GM23338 (cell line): ENCODE data around the gene FGD4. TPM values are rescaled to one million over a fixed set of nuclear protein-coding genes. Genes with fewer than 3 reads are reported as not detected.

Experiments used
- ATAC-seq: fragments of 200-7000 bp; cut with Tn5 transposase; 3 replicates; pipeline ENCODE4 v1.9.1; 2020
- DNase-seq: peaks from one replicate; pipeline ENCODE4 v3.0.0-alpha.2; 2015; ENCODE audit warnings: low spot score
- H2AFZ ChIP-seq: fragments of 200-600 bp; sonication (generic); 2 replicates; pipeline ENCODE4 v1.8.0; 2016; ENCODE audit warnings: antibody characterized with exemption, mild to moderate bottlenecking, moderate library complexity
- H3F3A ChIP-seq: fragments of 200-600 bp; sonication (generic); replicated peaks from 2 replicates; pipeline ENCODE4 v1.8.0; 2017; ENCODE audit warnings: antibody characterized with exemption, mixed run types, low read depth
- H3K27ac ChIP-seq: fragments of 200-600 bp; sonication (generic); 2 replicates; pipeline ENCODE4 v1.6.1; 2016; ENCODE audit warnings: low read depth
- H3K27me3 ChIP-seq: fragments of 200-600 bp; sonication (generic); 2 replicates; pipeline ENCODE4 v1.8.0; 2016; ENCODE audit warnings: mild to moderate bottlenecking, mixed run types, moderate library complexity; ENCODE audit not compliant: insufficient read depth
- H3K36me3 ChIP-seq: fragments of 200-600 bp; sonication (generic); 2 replicates; pipeline ENCODE4 v1.8.0; 2016; ENCODE audit warnings: mild to moderate bottlenecking; ENCODE audit not compliant: insufficient read depth
- H3K4me1 ChIP-seq: fragments of 200-600 bp; sonication (generic); 2 replicates; pipeline ENCODE4 v1.8.0; 2016; ENCODE audit warnings: mild to moderate bottlenecking, moderate library complexity; ENCODE audit not compliant: insufficient read depth
- H3K4me2 ChIP-seq: fragments of 200-600 bp; sonication (generic); 2 replicates; pipeline ENCODE4 v1.7.1; 2017; ENCODE audit warnings: mixed run types
- H3K4me3 ChIP-seq: fragments of 200-600 bp; sonication (generic); 2 replicates; pipeline ENCODE4 v1.6.1; 2016; ENCODE audit warnings: mixed run types
- H3K79me2 ChIP-seq: fragments of 200-600 bp; sonication (generic); replicated peaks from 2 replicates; pipeline ENCODE4 v1.8.0; 2017; ENCODE audit warnings: mild to moderate bottlenecking; ENCODE audit not compliant: insufficient read depth
- H3K9me2 ChIP-seq: fragments of 200-600 bp; sonication (generic); 2 replicates; pipeline ENCODE4 v1.8.0; 2017; ENCODE audit not compliant: insufficient read depth
- H4K20me1 ChIP-seq: fragments of 200-600 bp; sonication (generic); replicated peaks from 2 replicates; pipeline ENCODE4 v1.8.0; 2017; ENCODE audit warnings: mild to moderate bottlenecking; ENCODE audit not compliant: insufficient read depth
- H3K27ac Mint-ChIP-seq: 2 replicates; pipeline ENCODE4 v1.8.0; 2020; ENCODE audit warnings: inconsistent platforms, mild to moderate bottlenecking, moderate library complexity, mixed read lengths
- H3K27me3 Mint-ChIP-seq: 3 replicates; pipeline ENCODE4 v1.8.0; 2022; ENCODE audit warnings: low read depth, mild to moderate bottlenecking, moderate library complexity, mixed read lengths, inconsistent platforms; ENCODE audit not compliant: insufficient read depth, poor library complexity
- H3K36me3 Mint-ChIP-seq: 3 replicates; pipeline ENCODE4 v1.8.0; 2021; ENCODE audit warnings: low read depth, mild to moderate bottlenecking, inconsistent platforms, moderate library complexity, mixed read lengths
- H3K4me1 Mint-ChIP-seq: 3 replicates; pipeline ENCODE4 v1.8.0; 2020; ENCODE audit warnings: mild to moderate bottlenecking, inconsistent platforms, mixed read lengths
- H3K4me3 Mint-ChIP-seq: 3 replicates; pipeline ENCODE4 v1.8.0; 2021; ENCODE audit warnings: moderate library complexity, mild to moderate bottlenecking, inconsistent platforms, mixed read lengths
- H3K9me3 Mint-ChIP-seq: 3 replicates; pipeline ENCODE4 v1.8.0; 2020; ENCODE audit warnings: moderate library complexity, mild to moderate bottlenecking, inconsistent platforms, mixed read lengths
- CREB1 ChIP-seq: fragments of 250-450 bp; sonication (Bioruptor Pico); IDR thresholded peaks from 2 replicates; pipeline ENCODE4 v1.5.0; 2020; ENCODE audit warnings: low read depth, mild to moderate bottlenecking, moderate library complexity
- CTCF ChIP-seq, 2 experiments: fragments of 200-600 bp in 1 of 2; sonication (generic) in 1 of 2; conservative IDR thresholded peaks; 2 replicates each; pipeline versions ENCODE4 v1.5.1 to v1.6.1; 2016 to 2017; ENCODE audit warnings: antibody characterized with exemption in 2 of 2, low read depth in 2 of 2, mild to moderate bottlenecking in 2 of 2, moderate library complexity in 1 of 2
- ETS1 ChIP-seq: IDR thresholded peaks from 2 replicates; pipeline ENCODE4 v1.6.1; 2016; ENCODE audit warnings: antibody characterized with exemption
- EZH2 ChIP-seq: fragments of 200-600 bp; sonication (generic); IDR thresholded peaks from one replicate; pipeline ENCODE4 v1.8.0; 2017; ENCODE audit warnings: antibody characterized with exemption, mild to moderate bottlenecking, low read depth; ENCODE audit not compliant: unreplicated experiment
- EZH2phosphoT487 ChIP-seq: fragments of 200-600 bp; sonication (generic); IDR thresholded peaks from one replicate; pipeline ENCODE4 v1.8.1; 2018; ENCODE audit warnings: antibody characterized with exemption; ENCODE audit not compliant: unreplicated experiment
- JUNB ChIP-seq: IDR thresholded peaks from one replicate; pipeline ENCODE4 v1.6.1; 2016; ENCODE audit warnings: antibody characterized with exemption; ENCODE audit not compliant: unreplicated experiment
- POLR2AphosphoS5 ChIP-seq: IDR thresholded peaks from 2 replicates; pipeline ENCODE4 v1.6.1; 2016; ENCODE audit warnings: antibody characterized with exemption, low read depth
- REST ChIP-seq: IDR thresholded peaks from one replicate; pipeline ENCODE4 v1.6.1; 2018; ENCODE audit warnings: antibody characterized with exemption; ENCODE audit not compliant: unreplicated experiment
- STAT1 ChIP-seq: IDR thresholded peaks from one replicate; pipeline ENCODE4 v1.6.1; 2016; ENCODE audit warnings: antibody characterized with exemption; ENCODE audit not compliant: unreplicated experiment
- ZNF114 ChIP-seq: fragments of 250-450 bp; sonication (Bioruptor Pico); IDR thresholded peaks from 2 replicates; pipeline ENCODE4 v1.5.0; 2020; ENCODE audit warnings: mild to moderate bottlenecking, moderate library complexity
- ZNF331 ChIP-seq: fragments of 250-450 bp; sonication (Bioruptor Pico); IDR thresholded peaks from 2 replicates; pipeline ENCODE4 v1.5.0; 2020; ENCODE audit warnings: low read depth, mild to moderate bottlenecking, moderate library complexity
- ZNF462 ChIP-seq: fragments of 250-450 bp; sonication (Bioruptor Pico); IDR thresholded peaks from 2 replicates; pipeline ENCODE4 v1.5.0; 2020; ENCODE audit warnings: mild to moderate bottlenecking, moderate library complexity
- polyA plus RNA-seq: library from polyadenylated mRNA; unstranded; fragments of >200 nt; fragmentation: Nextera tagmentation; extraction: Ambion mirVana; gene quantifications from 2 replicates; pipeline ENCODE4 v1.2.1, GENCODE V29; 2016
- total RNA-seq: library from RNA; depleted of rRNA; stranded (reverse); fragments of >200 nt; shearing (Covaris generic); gene quantifications from 2 replicates; pipeline ENCODE4 v1.2.3, GENCODE V29; 2014

Gene FGD4
- total and polyA plus RNA-seq, 2 experiments from 2014 or later: 24.3 to 54.3 TPM

- Mint-ChIP-seq H3K27me3 (peaks cover 4% of the 10 kb centered on the region), H3K36me3 (peaks cover 77% of the 10 kb centered on the region), H3K4me3 (no peak overlapping the region), H3K27ac (no peak overlapping the region), H3K4me1 (peaks cover 27% of the 10 kb centered on the region), H3K9me3 (peaks cover 53% of the 10 kb centered on the region)
- Histone ChIP-seq H3K79me2 (peaks cover 100% of the 10 kb centered on the region), H3K4me2 (no peak overlapping the region), H3F3A (no peaks in the 10 kb centered on the region), H3K4me3 (no peak overlapping the region), H4K20me1 (peaks cover 67% of the 10 kb centered on the region), H3K27ac (no peak overlapping the region), H3K4me1 (peaks cover 48% of the 10 kb centered on the region), H3K27me3 (no peaks in the 10 kb centered on the region), H3K9me2 (no peaks in the 10 kb centered on the region; the same call in 1 of the 2 replicates), H3K36me3 (peaks cover 9% of the 10 kb centered on the region; the same call in 1 of the 2 replicates), H2AFZ (no peak overlapping the region)
- no peak for DNase-seq
- no peak for ATAC-seq
- TF ChIP-seq POLR2AphosphoS5 (no peak), CTCF (conservative IDR thresholded peaks at IDR 0.05; ENCODE audit: low read depth in 2 of 2) (no peak), ZNF331 (no peak), EZH2phosphoT487 (no peak), ZNF462 (CRISPR knock-in tag) (no peak), REST (no peak), CREB1 (CRISPR knock-in tag) (no peak), EZH2 (no peak), ZNF114 (no peak), JUNB (no peak), STAT1 (no peak), ETS1 (no peak)
These were observed 24.2 kb downstream of the FGD4 start for GRCh38 chr12:32423559-32423958.
